ENCODE results near the gene FTSJ3. TPM values are rescaled to one million over a fixed set of nuclear protein-coding genes. Genes with fewer than 3 reads are reported as not detected.

The FTSJ3 gene
- total and polyA plus RNA-seq, 2 of the 13 experiments (the other 11 are each of a cell fraction or from before 2014, with no cell fraction given), result 26.0 to 64.2 TPM

GRCh38 chr17:63773272-63774140, 54.0 kb downstream of the FTSJ3 start, which contains the start of gene CCDC47 (continued):
- 0 out of 2 replicates have a peak, but pooled peaks have one; percentile 76 for TF ChIP-seq DMTF1 (CRISPR knock-in tag; IDR thresholded peaks at IDR 0.05)
- peak; percentile 79 for TF ChIP-seq NR0B2 (CRISPR knock-in tag; IDR thresholded peaks at IDR 0.05)
- TF ChIP-seq HOXA7 (CRISPR knock-in tag; IDR thresholded peaks at IDR 0.05), result no peak
- no peak; the same call in 1 of the 2 replicates for TF ChIP-seq ZNF557 (CRISPR knock-in tag; IDR thresholded peaks at IDR 0.05)
- TF ChIP-seq ZNF646 (CRISPR knock-in tag; IDR thresholded peaks at IDR 0.05), result no peak
- no peak for TF ChIP-seq ZNF713 (CRISPR knock-in tag; IDR thresholded peaks at IDR 0.05)
- peak; percentile 75; the same call in 1 of the 2 replicates for TF ChIP-seq ZNF160 (CRISPR knock-in tag; IDR thresholded peaks at IDR 0.05)
- no peak; the same call in 1 of the 2 replicates for TF ChIP-seq ZNF660 (CRISPR knock-in tag; IDR thresholded peaks at IDR 0.05; ENCODE audit: borderline replicate concordance, low read depth)
- no peak for TF ChIP-seq ZKSCAN5 (CRISPR knock-in tag; IDR thresholded peaks at IDR 0.05)
- TF ChIP-seq GLMP (CRISPR knock-in tag; IDR thresholded peaks at IDR 0.05; ENCODE audit: borderline replicate concordance), result no peak
- peak; percentile 81 for TF ChIP-seq ZNF143 (CRISPR knock-in tag; IDR thresholded peaks at IDR 0.05)
- TF ChIP-seq HMGA1 (CRISPR knock-in tag; conservative IDR thresholded peaks at IDR 0.05), result no peak
- peak; percentile 94 for TF ChIP-seq KMT2B (CRISPR knock-in tag; IDR thresholded peaks at IDR 0.05)
- TF ChIP-seq HNF4A (CRISPR knock-in tag; IDR thresholded peaks at IDR 0.05), result peak; percentile 19
- peak; percentile 61; the same call in 1 of the 2 replicates for TF ChIP-seq GFI1 (CRISPR knock-in tag; IDR thresholded peaks at IDR 0.05; ENCODE audit: borderline replicate concordance)
- peak; percentile 87 for TF ChIP-seq ASH2L (IDR thresholded peaks at IDR 0.05; ENCODE audit: insufficient read length, low read depth, low read length)
- no peak for TF ChIP-seq ZNF326 (CRISPR knock-in tag; IDR thresholded peaks at IDR 0.05; ENCODE audit: borderline replicate concordance)
- TF ChIP-seq ZKSCAN8 (CRISPR knock-in tag; IDR thresholded peaks at IDR 0.05; ENCODE audit: borderline replicate concordance), result no peak; the same call in 1 of the 2 replicates

Measured in HepG2 (cell line).